ENCODE data around the gene KRT20. TPM values are rescaled to one million over a fixed set of nuclear protein-coding genes. Genes with fewer than 3 reads are reported as not detected.

The KRT20 gene
- total RNA-seq, 1 experiment from 2014 or later = 1.5 TPM

- TF ChIP-seq CTCF (IDR thresholded peaks at IDR 0.05 in 2 of 3, conservative IDR thresholded peaks at IDR 0.05 in 1 of 3; ENCODE audit: borderline replicate concordance in 1 of 3, insufficient read depth in 1 of 3, low read depth in 2 of 3, low read length in 2 of 3) (peak; percentile 76 to 88 (median 81)), POLR2AphosphoS5 (IDR thresholded peaks at IDR 0.05; ENCODE audit: low read depth, low read length) (peak; percentile 55; the same call in 1 of the 2 replicates), ZFX (IDR thresholded peaks at IDR 0.05) (no peak), TCF7L2 (IDR thresholded peaks at IDR 0.05; ENCODE audit: borderline replicate concordance, extremely low read depth, insufficient read depth, insufficient read length) (no peak), ZNF274 (IDR thresholded peaks at IDR 0.05; ENCODE audit: low read depth, low read length) (no peak), EZH2phosphoT487 (IDR thresholded peaks at IDR 0.05; ENCODE audit: borderline replicate concordance) (no peak)
- TF ChIP-seq, protein P1, sequence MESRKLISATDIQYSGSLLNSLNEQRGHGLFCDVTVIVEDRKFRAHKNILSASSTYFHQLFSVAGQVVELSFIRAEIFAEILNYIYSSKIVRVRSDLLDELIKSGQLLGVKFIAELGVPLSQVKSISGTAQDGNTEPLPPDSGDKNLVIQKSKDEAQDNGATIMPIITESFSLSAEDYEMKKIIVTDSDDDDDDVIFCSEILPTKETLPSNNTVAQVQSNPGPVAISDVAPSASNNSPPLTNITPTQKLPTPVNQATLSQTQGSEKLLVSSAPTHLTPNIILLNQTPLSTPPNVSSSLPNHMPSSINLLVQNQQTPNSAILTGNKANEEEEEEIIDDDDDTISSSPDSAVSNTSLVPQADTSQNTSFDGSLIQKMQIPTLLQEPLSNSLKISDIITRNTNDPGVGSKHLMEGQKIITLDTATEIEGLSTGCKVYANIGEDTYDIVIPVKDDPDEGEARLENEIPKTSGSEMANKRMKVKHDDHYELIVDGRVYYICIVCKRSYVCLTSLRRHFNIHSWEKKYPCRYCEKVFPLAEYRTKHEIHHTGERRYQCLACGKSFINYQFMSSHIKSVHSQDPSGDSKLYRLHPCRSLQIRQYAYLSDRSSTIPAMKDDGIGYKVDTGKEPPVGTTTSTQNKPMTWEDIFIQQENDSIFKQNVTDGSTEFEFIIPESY (IDR thresholded peaks at IDR 0.05; ENCODE audit: extremely low read depth, insufficient replicate concordance, low read length) = no peak
Observed at GRCh38 chr17:40909351-40909750, 24.3 kb upstream of the KRT20 start (continued).

- no peak for TF ChIP-seq EZH2phosphoT487 (IDR thresholded peaks at IDR 0.05; ENCODE audit: borderline replicate concordance)
- Histone ChIP-seq H3K4me1 (ENCODE audit: control insufficient read depth in 1 of 2, insufficient read depth in 2 of 2, low read length in 2 of 2) (peaks cover 65 to 74% of the 10 kb centered on the region in 2 experiments), H3K9me2 (ENCODE audit: insufficient read depth) (no peaks in the 10 kb centered on the region), H4K20me1 (ENCODE audit: insufficient read depth) (no peaks in the 10 kb centered on the region), H3K27ac (ENCODE audit: low read depth, low read length) (no peak overlapping the region), H3K36me3 (ENCODE audit: control insufficient read depth in 1 of 2, insufficient read depth in 2 of 2, low read length in 2 of 2) (no peaks in the 10 kb centered on the region), H3K79me2 (ENCODE audit: insufficient read depth, low read length) (no peaks in the 10 kb centered on the region), H3K9ac (ENCODE audit: low read length) (no peak overlapping the region), H3K4me3 (replicated peaks in 1 of 2; ENCODE audit: low read depth in 1 of 2, low read length in 2 of 2) (no peak overlapping the region), H3K9me3 (ENCODE audit: control insufficient read depth in 1 of 2, insufficient read depth in 1 of 2, low read depth in 1 of 2, low read length in 2 of 2) (no peaks in the 10 kb centered on the region), H3K27me3 (ENCODE audit: insufficient read depth, low read length) (no peaks in the 10 kb centered on the region), H3K4me2 (ENCODE audit: low read length) (no peak overlapping the region), H2AFZ (ENCODE audit: low read depth, low read length, poor library complexity, severe bottlenecking) (no peak overlapping the region)
- DNase-seq (ENCODE audit: low read depth, low spot score) = no peak
- ChIA-PET RAD21 (ENCODE audit: low non-redundant PET in 1 of 2, low total read pairs in 2 of 2, uncharacterized antibody in 2 of 2, unreplicated experiment in 2 of 2) (interaction anchor here (0.7 to 1.2 kb wide), 2 partner anchors 581 to 756 kb away, joined by 3 to 4 read pairs; no protein-coding TSS in a partner anchor), POLR2A (interaction anchor here (0.9 kb wide), 1 partner anchor 619 kb away, joined by 4 read pairs; no protein-coding TSS in a partner anchor), CTCF (interaction anchor here (1.8 kb wide), 1 partner anchor 642 kb away, joined by 11 read pairs; no protein-coding TSS in a partner anchor)
- intact Hi-C loops (cut with micrococcal nuclease) = loop anchor here (5.0 kb wide), 1 partner anchor 741 kb away; no protein-coding TSS in a partner anchor
- no peak for ATAC-seq
- BruUV-seq (replicated peaks) = no TSS peak
Observed at GRCh38 chr17:40906613-40907012, 21.6 kb upstream of the KRT20 start.

Measured in HCT116 (cell line).